Gastrocnemius medialis (tissue), 4 donors: ENCODE measurements around the gene CHST11. TPM values are rescaled to one million over a fixed set of nuclear protein-coding genes. Genes with fewer than 3 reads are reported as not detected.
"Not testable (repeated sequence)": the region's sequence is repeated elsewhere in the genome, so short reads cannot be mapped to it uniquely, and the experiment has no call there.

ENCODE experiments used
- ATAC-seq, 2 donors: fragments of 150-250 bp; one replicate each; pipeline ENCODE4 v1.9.1; 2016
- DNase-seq, 2 donors: peaks; one replicate each; pipeline ENCODE4 v3.0.0-alpha.2; 2019
- H3K27ac ChIP-seq, 4 donors: fragments of 200-600 bp; sonication (generic); 1 replicate in 1 of 4; 2 replicates in 3 of 4; pipeline ENCODE4 v1.5.1; 2016 to 2018; ENCODE audit warnings: mild to moderate bottlenecking in 2 of 4, moderate library complexity in 1 of 4
- H3K27me3 ChIP-seq, 3 donors: fragments of 200-600 bp; sonication (generic) in 2 of 3; 1 replicate in 1 of 3; 2 replicates in 2 of 3; pipeline versions ENCODE4 v1.5.1 to v1.6.0; 2016 to 2019; ENCODE audit warnings: mild to moderate bottlenecking in 1 of 3, moderate library complexity in 1 of 3
- H3K36me3 ChIP-seq, 2 donors: fragments of 200-600 bp; sonication (generic) in 1 of 2; one replicate each; pipeline ENCODE4 v1.5.1; 2017 to 2018
- H3K4me1 ChIP-seq, 2 donors: fragments of 200-600 bp; sonication (generic) in 1 of 2; one replicate each; pipeline ENCODE4 v1.5.1; 2016 to 2017; ENCODE audit warnings: mild to moderate bottlenecking in 2 of 2
- H3K4me3 ChIP-seq, 4 donors: fragments of 200-600 bp; sonication (generic) in 3 of 4; 1 replicate in 1 of 4; 2 replicates in 3 of 4; pipeline ENCODE4 v1.5.1; 2016 to 2019; ENCODE audit warnings: mild to moderate bottlenecking in 2 of 4
- H3K9me3 ChIP-seq, 3 donors: fragments of 200-600 bp; sonication (generic) in 2 of 3; 1 replicate in 1 of 3; 2 replicates in 2 of 3; pipeline ENCODE4 v1.5.1; 2016 to 2019
- CTCF ChIP-seq, 5 experiments: fragments of 450-650 bp in 3 of 5; fragments of 200-600 bp in 2 of 5; sonication (generic) in 2 of 5; IDR thresholded peaks in 4 of 5; conservative IDR thresholded peaks in 1 of 5; 1 replicate in 4 of 5; 2 replicates in 1 of 5; pipeline ENCODE4 v1.5.1; 2016 to 2019; ENCODE audit warnings: antibody characterized with exemption in 5 of 5, mild to moderate bottlenecking in 3 of 5, moderate library complexity in 3 of 5
- POLR2A ChIP-seq, 2 donors: fragments of 450-650 bp; IDR thresholded peaks; one replicate each; pipeline ENCODE4 v1.6.1; 2017; ENCODE audit warnings: antibody characterized with exemption in 2 of 2, mild to moderate bottlenecking in 2 of 2, moderate library complexity in 2 of 2
- in situ Hi-C, 4 donors: fragments of 200-750 bp; cut with MboI; loops; one replicate each; pipeline versions ENCODE4 v1.15.0 to v1.8.0; 2017; ENCODE audit warnings: low sequenced_read_pairs in 4 of 4
- intact Hi-C: fragments of 100-400 bp; cut with DNase I; formaldehyde crosslinking; loops from one replicate; pipeline ENCODE4 v1.15.1; 2023; ENCODE audit warnings: low total_unique reads
- microRNA-seq, 2 donors: library from miRNA; unstranded; fragments of <30 nt; microRNA quantifications; one replicate each; pipeline ENCODE4, GENCODE V29; 2016; ENCODE audit warnings: borderline replicate concordance in 2 of 2
- total RNA-seq, 4 donors: library from RNA; depleted of rRNA; stranded (reverse); fragments of >200 nt; gene quantifications; one replicate each; pipeline versions ENCODE4 v1.1.0 to v1.2.3, GENCODE V29; 2016

Gene CHST11
- total RNA-seq, 4 donors from 2014 or later, result 0.17 to 2.1 (median 1.4) TPM

- ATAC-seq (no peak), DNase-seq (no peak)
- no peaks in the 10 kb centered on the region for H3K36me3 ChIP-seq
- intact Hi-C loops, result no loop called here
- no peak overlapping the region for H3K27ac ChIP-seq
- H3K27me3 ChIP-seq, result no peaks in the 10 kb centered on the region
- TF ChIP-seq POLR2A (IDR thresholded peaks at IDR 0.05) (no peak), CTCF (IDR thresholded peaks at IDR 0.05 in 4 of 5, conservative IDR thresholded peaks at IDR 0.05 in 1 of 5) (no peak)
- H3K9me3 ChIP-seq, result no peaks in the 10 kb centered on the region
- no peaks in the 10 kb centered on the region for H3K4me1 ChIP-seq
- in situ Hi-C loops, result no loop called here
- H3K4me3 ChIP-seq, result no peak overlapping the region
Observed at GRCh38 chr12:104805186-104805585, 348.4 kb downstream of the CHST11 start.

- intact Hi-C loops, H3K9me3 ChIP-seq, H3K36me3 ChIP-seq, H3K27ac ChIP-seq, DNase-seq, H3K4me1 ChIP-seq, H3K27me3 ChIP-seq, in situ Hi-C loops, H3K4me3 ChIP-seq, ATAC-seq: not testable (repeated sequence)
Observed at GRCh38 chr12:104806194-104806593, 349.4 kb downstream of the CHST11 start.

GRCh38 chr12:104809251-104809650 is 352.5 kb downstream of the CHST11 start:
- ATAC-seq (no peak), DNase-seq (no peak)
- Histone ChIP-seq H3K36me3 (no peaks in the 10 kb centered on the region), H3K4me3 (no peak overlapping the region), H3K27ac (no peak overlapping the region), H3K9me3 (no peaks in the 10 kb centered on the region), H3K27me3 (no peaks in the 10 kb centered on the region), H3K4me1 (no peaks in the 10 kb centered on the region)
- intact Hi-C loops (no loop called here), in situ Hi-C loops (no loop called here)
- TF ChIP-seq CTCF (IDR thresholded peaks at IDR 0.05 in 4 of 5, conservative IDR thresholded peaks at IDR 0.05 in 1 of 5) (no peak), POLR2A (IDR thresholded peaks at IDR 0.05) (no peak)

GRCh38 chr12:104809706-104810385 is 353.1 kb downstream of the CHST11 start:
- TF ChIP-seq CTCF (IDR thresholded peaks at IDR 0.05 in 4 of 5, conservative IDR thresholded peaks at IDR 0.05 in 1 of 5) (no peak), POLR2A (IDR thresholded peaks at IDR 0.05) (no peak)
- intact Hi-C loops (no loop called here), in situ Hi-C loops (no loop called here)
- ATAC-seq, result no peak
- Histone ChIP-seq H3K36me3 (no peaks in the 10 kb centered on the region), H3K9me3 (no peaks in the 10 kb centered on the region), H3K27ac (no peak overlapping the region), H3K4me1 (no peaks in the 10 kb centered on the region), H3K27me3 (no peaks in the 10 kb centered on the region), H3K4me3 (no peak overlapping the region)
- DNase-seq, result no peak

Small RNA genes lying within 50 kb of the gene (microRNA-seq; reads per million reads assigned to microRNA genes)
- gene MIR3922, result 0 reads per million in 2 donors

Other genes with a start within 250 kb of the CHST11 start
- 100 to 1,000 TPM in 3 of 4 donors, 10 to 100 TPM in 1; 96.6 to 139 (median 118) TPM for gene TXNRD1, start 241.2 kb upstream of the CHST11 start, total RNA-seq
- 1 to 10 TPM in 2 of 4 donors, under 1 TPM in 2; 0.51 to 3.4 (median 1.00) TPM for gene EID3, start 153.2 kb upstream of the CHST11 start, total RNA-seq